H1 (cell line): ENCODE data around the gene GAB2. TPM values are rescaled to one million over a fixed set of nuclear protein-coding genes. Genes with fewer than 3 reads are reported as not detected.

Experiments used
- CTCF ChIA-PET: fragments of 300-600 bp; sonication (Branson Sonifier 250); formaldehyde crosslinking; loops from one replicate; lab custom pipeline; 2021; ENCODE audit not compliant: partially characterized antibody; lab: Charles Lee
- POLR2A ChIA-PET: fragments of 300-600 bp; sonication (Branson Sonifier 250); formaldehyde crosslinking; loops from one replicate; lab custom pipeline; 2021; ENCODE audit warnings: inconsistent platforms; ENCODE audit not compliant: partially characterized antibody; lab: Charles Lee
- DNase-seq, 2 experiments: peaks; one replicate each; pipeline versions ENCODE4 v3.0.0 to v3.0.0-alpha.2; 2010 to 2022; ENCODE audit warnings: low spot score in 2 of 2, low read depth in 1 of 2, mixed read lengths in 1 of 2
- FAIRE-seq: peaks from 2 replicates; lab custom pipeline; 2011; peaks lifted over from hg19 to GRCh38; lab: Jason Lieb, UNC
- H2AFZ ChIP-seq: 2 replicates; pipeline ENCODE4 v1.8.1; 2012; ENCODE audit warnings: low read length, inconsistent platforms
- H2AK5ac ChIP-seq: 2 replicates; pipeline ENCODE4 v1.6.1; 2013; ENCODE audit warnings: low read depth, low read length
- H2BK120ac ChIP-seq: replicated peaks from 2 replicates; pipeline ENCODE3; 2013; ENCODE audit warnings: low read depth, low read length, inconsistent platforms
- H2BK12ac ChIP-seq: 2 replicates; pipeline ENCODE4 v1.6.1; 2013; ENCODE audit warnings: low read depth, low read length
- H2BK15ac ChIP-seq: 2 replicates; pipeline ENCODE4 v1.6.1; 2013; ENCODE audit warnings: low read length
- H2BK20ac ChIP-seq: 2 replicates; pipeline ENCODE4 v1.6.1; 2013; ENCODE audit warnings: low read length
- H2BK5ac ChIP-seq: 2 replicates; pipeline ENCODE4 v1.6.1; 2013; ENCODE audit warnings: low read depth, low read length
- H3K14ac ChIP-seq: 2 replicates; pipeline ENCODE4 v1.6.1; 2013; ENCODE audit warnings: inconsistent platforms; ENCODE audit not compliant: insufficient read length
- H3K18ac ChIP-seq: 2 replicates; pipeline ENCODE4 v1.6.1; 2013; ENCODE audit warnings: low read length; ENCODE audit errors: extremely low read depth
- H3K23ac ChIP-seq: 2 replicates; pipeline ENCODE4 v1.6.1; 2013; ENCODE audit warnings: inconsistent platforms; ENCODE audit not compliant: insufficient read length
- H3K23me2 ChIP-seq: 2 replicates; pipeline ENCODE4 v1.6.1; 2013; ENCODE audit warnings: low read depth, low read length
- H3K27ac ChIP-seq: 2 replicates; pipeline ENCODE4 v1.6.1; 2011; ENCODE audit warnings: low read depth, low read length, inconsistent platforms
- H3K27me3 ChIP-seq, 4 experiments: replicated peaks in 1 of 4; 1 replicate in 1 of 4; 2 replicates in 3 of 4; pipeline versions ENCODE4 v1.6.1 to v1.8.1; 2011 to 2013; ENCODE audit warnings: low read length in 3 of 4, mild to moderate bottlenecking in 3 of 4, inconsistent platforms in 2 of 4, mixed read lengths in 2 of 4, moderate library complexity in 1 of 4; ENCODE audit not compliant: control insufficient read depth in 3 of 4, insufficient read depth in 3 of 4; ENCODE audit errors: extremely low read depth in 1 of 4
- H3K36me3 ChIP-seq, 4 experiments: 2 replicates each; pipeline versions ENCODE4 v1.6.1 to v1.8.1; 2011 to 2013; ENCODE audit warnings: mild to moderate bottlenecking in 4 of 4, low read length in 3 of 4, moderate library complexity in 2 of 4, control low read depth in 1 of 4, inconsistent platforms in 1 of 4; ENCODE audit not compliant: insufficient read depth in 4 of 4, control insufficient read depth in 2 of 4
- H3K4ac ChIP-seq: replicated peaks from 2 replicates; pipeline ENCODE3; 2013; ENCODE audit warnings: low read length, low read depth, mixed read lengths, inconsistent platforms; ENCODE audit not compliant: insufficient read length
- H3K4me1 ChIP-seq, 4 experiments: replicated peaks in 1 of 4; 1 replicate in 1 of 4; 2 replicates in 3 of 4; pipeline versions ENCODE4 v1.6.1 to v1.8.1; 2011 to 2013; ENCODE audit warnings: low read length in 3 of 4, inconsistent platforms in 2 of 4, mixed read lengths in 1 of 4; ENCODE audit not compliant: insufficient read depth in 4 of 4, control insufficient read depth in 3 of 4
- H3K4me2 ChIP-seq, 2 experiments: 2 replicates each; pipeline versions ENCODE4 v1.6.1 to v1.8.1; 2011 to 2013; ENCODE audit warnings: low read depth in 2 of 2, low read length in 2 of 2, control low read depth in 1 of 2, inconsistent platforms in 1 of 2, mild to moderate bottlenecking in 1 of 2; ENCODE audit not compliant: insufficient read depth in 1 of 2
- H3K4me3 ChIP-seq, 4 experiments: fragments of 200-600, 300-600 bp in 1 of 4; sonication (generic), shearing (Covaris generic), sonication (Bioruptor Twin) in 1 of 4; 2 replicates each; pipeline versions ENCODE4 v1.5.1 to v1.8.1; 2011 to 2016; ENCODE audit warnings: low read length in 4 of 4, low read depth in 3 of 4, control low read depth in 2 of 4, inconsistent platforms in 2 of 4, mild to moderate bottlenecking in 2 of 4, mixed read lengths in 1 of 4, moderate library complexity in 1 of 4; ENCODE audit not compliant: insufficient read depth in 2 of 4; ENCODE audit errors: extremely low read depth in 1 of 4
- H3K56ac ChIP-seq: replicated peaks from 2 replicates; pipeline ENCODE3; 2013; ENCODE audit warnings: low read depth, mild to moderate bottlenecking, mixed read lengths, low read length, inconsistent platforms; ENCODE audit not compliant: insufficient read length
- H3K79me1 ChIP-seq: 2 replicates; pipeline ENCODE4 v1.6.1; 2013; ENCODE audit warnings: low read depth, low read length, control low read depth
- H3K79me2 ChIP-seq, 2 experiments: 2 replicates each; pipeline versions ENCODE4 v1.6.1 to v1.8.1; 2012 to 2013; ENCODE audit warnings: low read length in 2 of 2, mild to moderate bottlenecking in 2 of 2, inconsistent platforms in 1 of 2; ENCODE audit not compliant: insufficient read depth in 2 of 2, control insufficient read depth in 1 of 2
- H3K9ac ChIP-seq, 4 experiments: replicated peaks in 1 of 4; 1 replicate in 1 of 4; 2 replicates in 3 of 4; pipeline versions ENCODE4 v1.6.1 to v1.8.1; 2011 to 2013; ENCODE audit warnings: low read depth in 3 of 4, low read length in 3 of 4, control low read depth in 2 of 4, mild to moderate bottlenecking in 2 of 4, moderate library complexity in 2 of 4, inconsistent platforms in 1 of 4; ENCODE audit errors: extremely low read depth in 1 of 4
- H3K9me3 ChIP-seq, 2 experiments: 2 replicates each; pipeline versions ENCODE4 v1.6.1 to v1.8.1; 2012 to 2013; ENCODE audit warnings: mild to moderate bottlenecking in 2 of 2, moderate library complexity in 2 of 2, control low read depth in 1 of 2, inconsistent platforms in 1 of 2, low read depth in 1 of 2, low read length in 1 of 2, mixed read lengths in 1 of 2; ENCODE audit not compliant: insufficient read depth in 2 of 2
- H4K20me1 ChIP-seq, 2 experiments: replicated peaks in 1 of 2; 2 replicates each; pipeline versions ENCODE3 to v1.8.1; 2011 to 2013; ENCODE audit warnings: inconsistent platforms in 2 of 2, low read length in 2 of 2, mild to moderate bottlenecking in 1 of 2; ENCODE audit not compliant: insufficient read depth in 2 of 2, control insufficient read depth in 1 of 2
- H4K5ac ChIP-seq: 2 replicates; pipeline ENCODE4 v1.6.1; 2013; ENCODE audit warnings: low read length, low read depth, mixed read lengths, inconsistent platforms; ENCODE audit not compliant: insufficient read length
- H4K8ac ChIP-seq: 2 replicates; pipeline ENCODE4 v1.8.0; 2013; ENCODE audit warnings: mild to moderate bottlenecking, moderate library complexity, low read length, inconsistent platforms; ENCODE audit not compliant: insufficient read depth; ENCODE audit errors: extremely low read depth
- H4K91ac ChIP-seq: replicated peaks from 2 replicates; pipeline ENCODE3; 2013; ENCODE audit warnings: low read length, mixed read lengths, inconsistent platforms; ENCODE audit not compliant: insufficient read length
- BACH1 ChIP-seq: IDR thresholded peaks from 2 replicates; pipeline ENCODE4 v1.6.1; 2012; ENCODE audit warnings: low read length, improper control_type of control experiment
- CBX8 ChIP-seq: fragments of 300-800, 300-1000 bp; sonication (generic); IDR thresholded peaks from 2 replicates; pipeline ENCODE4 v1.7.1; 2016; ENCODE audit warnings: low read depth, low read length, borderline replicate concordance
- CHD1 ChIP-seq: IDR thresholded peaks from 2 replicates; pipeline ENCODE4 v1.6.1; 2012; ENCODE audit warnings: low read depth, low read length, improper control_type of control experiment
- CTBP2 ChIP-seq: IDR thresholded peaks from 2 replicates; pipeline ENCODE4 v1.7.0; 2011; ENCODE audit warnings: borderline replicate concordance, mild to moderate bottlenecking, moderate library complexity, mixed read lengths, low read length; ENCODE audit not compliant: insufficient read depth, insufficient read length
- EP300 ChIP-seq, 2 experiments: IDR thresholded peaks; 1 replicate in 1 of 2; 2 replicates in 1 of 2; pipeline ENCODE4 v1.6.1; 2011 to 2012; ENCODE audit warnings: low read depth in 2 of 2, low read length in 2 of 2, mild to moderate bottlenecking in 2 of 2, borderline replicate concordance in 1 of 2, inconsistent platforms in 1 of 2, moderate library complexity in 1 of 2
- HDAC6 ChIP-seq: IDR thresholded peaks from one replicate; pipeline ENCODE4 v1.7.1; 2012; ENCODE audit warnings: low read depth, mild to moderate bottlenecking, inconsistent platforms, low read length, moderate library complexity
- MAFK ChIP-seq: IDR thresholded peaks from 2 replicates; pipeline ENCODE4 v1.6.1; 2012; ENCODE audit warnings: low read depth, mild to moderate bottlenecking, improper control_type of control experiment, low read length
- POLR2A ChIP-seq, 2 experiments: IDR thresholded peaks; 1 replicate in 1 of 2; 2 replicates in 1 of 2; pipeline ENCODE4 v1.6.1; 2011; ENCODE audit warnings: low read depth in 2 of 2, low read length in 2 of 2, mild to moderate bottlenecking in 2 of 2; ENCODE audit errors: control extremely low read depth in 1 of 2
- POU5F1 ChIP-seq: IDR thresholded peaks from 2 replicates; pipeline ENCODE4 v1.6.1; 2011; ENCODE audit warnings: low read depth, mild to moderate bottlenecking, low read length, moderate library complexity
- RBBP5 ChIP-seq: IDR thresholded peaks from 2 replicates; pipeline ENCODE4 v1.7.1; 2012; ENCODE audit warnings: low read depth, mild to moderate bottlenecking, inconsistent platforms, low read length, moderate library complexity, borderline replicate concordance
- RXRA ChIP-seq: IDR thresholded peaks from 2 replicates; pipeline ENCODE4 v1.6.1; 2011; ENCODE audit warnings: low read depth, mild to moderate bottlenecking, low read length, moderate library complexity; ENCODE audit not compliant: insufficient read depth
- SIN3A ChIP-seq, 2 experiments: IDR thresholded peaks in 1 of 2; conservative IDR thresholded peaks in 1 of 2; 2 replicates each; pipeline ENCODE4 v1.6.1; 2011 to 2012; ENCODE audit warnings: low read length in 2 of 2, improper control_type of control experiment in 1 of 2, low read depth in 1 of 2, mild to moderate bottlenecking in 1 of 2
- SP2 ChIP-seq: IDR thresholded peaks from 2 replicates; pipeline ENCODE4 v1.6.1; 2012; ENCODE audit warnings: mild to moderate bottlenecking, low read length, inconsistent platforms
- WGBS, 2 experiments: shearing (Covaris generic) in 1 of 2; methylation state at CpG; one replicate each; pipeline versions ENCODE4 v1.1.6 to v1.1.7; 2013 to 2015; ENCODE audit warnings: low lambda C conversion rate in 2 of 2, mixed read lengths in 2 of 2, inconsistent platforms in 1 of 2, low coverage in 1 of 2, missing lambda C conversion rate in 1 of 2; ENCODE audit not compliant: insufficient replicate concordance in 2 of 2, insufficient coverage in 1 of 2, insufficient read length in 1 of 2; ENCODE audit errors: extremely low coverage in 1 of 2, missing lambda C conversion rate in 1 of 2; 5-methylcytosine and 5-hydroxymethylcytosine counted together
- polyA plus RNA-seq, 7 experiments: library from polyadenylated mRNA; depleted of rRNA in 3 of 7; stranded (reverse) in 5 of 7; unstranded in 2 of 7; fragments of >200 nt in 5 of 7; fragments of 200-250 nt in 2 of 7; gene quantifications; 1 replicate in 5 of 7; 2 replicates in 1 of 7; 4 replicates in 1 of 7; pipeline versions ENCODE4 v1.2.1 to v1.2.3, GENCODE V29; 2011 to 2013; ENCODE audit warnings: missing spikeins in 2 of 7, mixed read lengths in 2 of 7
- total RNA-seq: library from RNA; stranded (reverse); fragmentation: NEBNext Ultra II Directional; extraction: Animal tissue kit (Norgen Biotek cat#: 25700); gene quantifications from 2 replicates; pipeline ENCODE4 v1.2.1, GENCODE V29; 2021
- TF ChIP-seq, protein P1 (sequence below): IDR thresholded peaks from 2 replicates; pipeline ENCODE4 v1.6.1; 2011; ENCODE audit warnings: low read depth, mild to moderate bottlenecking, low read length; ENCODE audit not compliant: insufficient read depth

Gene GAB2
- total and polyA plus RNA-seq, 2 of the 8 experiments (the other 6 are each of a cell fraction or from before 2014, with no cell fraction given) = 6.3 to 14.0 TPM

DNA sequence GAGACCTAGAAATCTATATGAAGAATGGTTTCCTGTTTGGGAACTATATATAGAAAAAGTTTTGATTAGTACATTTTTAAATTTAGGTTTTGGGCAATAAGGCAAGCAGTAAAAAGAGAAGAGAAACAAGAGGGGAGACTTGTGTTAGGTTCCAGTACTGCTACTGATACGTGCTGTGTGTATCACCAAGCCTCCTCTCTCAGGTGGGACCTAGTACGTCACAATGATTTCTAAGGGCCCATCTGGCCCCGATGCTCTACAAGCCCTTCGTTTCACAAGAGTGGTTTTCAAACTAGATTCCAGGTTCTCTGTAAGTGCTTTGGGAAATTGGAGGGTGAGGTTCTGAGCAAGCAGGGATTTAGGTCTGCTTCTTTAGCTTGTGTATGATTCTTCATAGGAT lies 189.7 kb downstream of the GAB2 start:
- CTCF ChIA-PET = interaction anchor here (0.6 to 3.5 kb wide), 30 partner anchors 11 to 346 kb away, joined by 3 to 38 read pairs (median 4); partner anchors contain the start of gene NARS2
- POLR2A ChIA-PET = interaction anchor here (1.4 kb wide), 1 partner anchor 190 kb away, joined by 5 read pairs; the partner anchor contains the start of gene GAB2
- TF ChIP-seq CBX8 (no peak), SP2 (no peak), POU5F1 (no peak), POLR2A (IDR thresholded peaks at IDR 0.05; ENCODE audit: control extremely low read depth in 1 of 2, low read depth in 2 of 2, low read length in 2 of 2) (no peak), MAFK (no peak), RXRA (no peak), RBBP5 (no peak), BACH1 (no peak), CHD1 (no peak), CTBP2 (no peak), HDAC6 (no peak), EP300 (IDR thresholded peaks at IDR 0.05; ENCODE audit: borderline replicate concordance in 1 of 2, low read depth in 2 of 2, low read length in 2 of 2) (no peak), SIN3A (conservative IDR thresholded peaks at IDR 0.05 in 1 of 2, IDR thresholded peaks at IDR 0.05 in 1 of 2; ENCODE audit: low read depth in 1 of 2, low read length in 2 of 2) (no peak)
- TF ChIP-seq, protein P1, sequence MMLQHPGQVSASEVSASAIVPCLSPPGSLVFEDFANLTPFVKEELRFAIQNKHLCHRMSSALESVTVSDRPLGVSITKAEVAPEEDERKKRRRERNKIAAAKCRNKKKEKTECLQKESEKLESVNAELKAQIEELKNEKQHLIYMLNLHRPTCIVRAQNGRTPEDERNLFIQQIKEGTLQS = no peak

More for the DNA sequence above, 189.7 kb downstream of the GAB2 start:
- FAIRE-seq (no peak), DNase-seq (no peak)
- Histone ChIP-seq H4K8ac (no peak overlapping the region), H2BK120ac (no peak overlapping the region), H3K27me3 (no peaks in the 10 kb centered on the region), H2BK12ac (no peak overlapping the region), H3K79me2 (no peaks in the 10 kb centered on the region), H3K14ac (no peak overlapping the region), H2BK5ac (no peak overlapping the region), H4K5ac (no peak overlapping the region), H3K23ac (no peak overlapping the region), H3K23me2 (no peaks in the 10 kb centered on the region), H3K36me3 (0 out of 8 replicates have a peak, but pooled peaks cover 0 to 3% (median 0%) of the 10 kb centered on the region in 4 experiments), H3K4ac (no peak overlapping the region), H3K4me2 (no peak overlapping the region), H3K9ac (no peak overlapping the region), H3K79me1 (no peaks in the 10 kb centered on the region), H3K4me3 (no peak overlapping the region), H4K91ac (no peak overlapping the region), H3K4me1 (no peaks in the 10 kb centered on the region), H4K20me1 (no peaks in the 10 kb centered on the region), H3K56ac (no peak overlapping the region), H3K18ac (no peak overlapping the region), H3K27ac (no peak overlapping the region), H2BK15ac (no peak overlapping the region), H2AK5ac (no peak overlapping the region), H2BK20ac (no peak overlapping the region), H2AFZ (no peak overlapping the region), H3K9me3 (no peaks in the 10 kb centered on the region)
- 94% methylated on average over 4 of the region's 4 CpGs; no CpG with 5 or more reads in 1 of the 2 experiments for WGBS, 2 experiments
